OCI-LY1 (cell line): Measurements from ENCODE around the gene SAFB.

Experiments
- EZH2 ChIP-seq: fragments of 200-600 bp; sonication (generic), shearing (Covaris generic); IDR thresholded peaks from 2 replicates; pipeline ENCODE4 v1.8.0; 2017; ENCODE audit warnings: borderline replicate concordance, mixed run types, mild to moderate bottlenecking, antibody characterized with exemption, low read length, moderate library complexity, mixed read lengths
- TF ChIP-seq, protein P1 (sequence below): fragments of 200-600 bp; sonication (generic), shearing (Covaris generic); IDR thresholded peaks from 2 replicates; pipeline ENCODE4 v1.5.1; 2017; ENCODE audit warnings: mild to moderate bottlenecking, antibody characterized with exemption, low read length, moderate library complexity, mixed read lengths

DNA sequence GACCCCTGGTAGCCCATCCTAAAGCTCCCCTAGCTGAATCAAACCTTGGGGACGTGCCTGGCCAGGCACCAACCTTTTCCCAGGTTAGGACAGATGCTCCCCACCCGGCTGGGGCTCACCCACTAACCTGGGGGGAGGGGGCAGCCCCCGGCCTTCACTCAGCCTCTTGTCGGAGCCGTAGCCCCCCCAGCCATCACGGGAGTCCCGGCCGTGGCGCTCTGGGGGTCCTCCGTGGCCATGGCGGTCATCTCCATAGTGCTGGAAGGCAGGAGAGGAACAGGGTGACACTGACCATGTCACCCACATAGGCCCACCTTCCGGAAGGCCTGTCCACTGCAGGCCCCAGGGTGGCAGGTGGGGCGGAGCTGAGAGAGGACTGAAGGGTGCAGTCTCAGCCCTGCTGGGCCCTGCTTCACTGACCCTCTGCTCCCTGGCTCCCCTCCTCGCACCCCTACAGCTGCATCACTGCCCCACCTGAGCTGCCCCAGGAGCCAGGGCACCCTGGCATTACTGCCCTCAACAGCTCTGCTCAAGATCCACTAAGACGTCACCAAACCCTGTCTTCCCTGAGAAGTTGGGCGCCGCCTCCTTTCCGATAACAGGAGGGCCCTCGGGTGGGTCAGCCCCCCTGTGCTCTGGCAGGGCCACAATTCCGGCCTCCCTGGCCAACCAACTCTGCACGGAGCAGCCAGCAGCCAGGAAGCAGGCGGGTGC, 32.6 kb upstream of the SAFB start:
- TF ChIP-seq, protein P1, sequence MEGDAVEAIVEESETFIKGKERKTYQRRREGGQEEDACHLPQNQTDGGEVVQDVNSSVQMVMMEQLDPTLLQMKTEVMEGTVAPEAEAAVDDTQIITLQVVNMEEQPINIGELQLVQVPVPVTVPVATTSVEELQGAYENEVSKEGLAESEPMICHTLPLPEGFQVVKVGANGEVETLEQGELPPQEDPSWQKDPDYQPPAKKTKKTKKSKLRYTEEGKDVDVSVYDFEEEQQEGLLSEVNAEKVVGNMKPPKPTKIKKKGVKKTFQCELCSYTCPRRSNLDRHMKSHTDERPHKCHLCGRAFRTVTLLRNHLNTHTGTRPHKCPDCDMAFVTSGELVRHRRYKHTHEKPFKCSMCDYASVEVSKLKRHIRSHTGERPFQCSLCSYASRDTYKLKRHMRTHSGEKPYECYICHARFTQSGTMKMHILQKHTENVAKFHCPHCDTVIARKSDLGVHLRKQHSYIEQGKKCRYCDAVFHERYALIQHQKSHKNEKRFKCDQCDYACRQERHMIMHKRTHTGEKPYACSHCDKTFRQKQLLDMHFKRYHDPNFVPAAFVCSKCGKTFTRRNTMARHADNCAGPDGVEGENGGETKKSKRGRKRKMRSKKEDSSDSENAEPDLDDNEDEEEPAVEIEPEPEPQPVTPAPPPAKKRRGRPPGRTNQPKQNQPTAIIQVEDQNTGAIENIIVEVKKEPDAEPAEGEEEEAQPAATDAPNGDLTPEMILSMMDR: no peak
- no peak for TF ChIP-seq EZH2
